ENCODE data around the gene SIRT7. TPM values are rescaled to one million over a fixed set of nuclear protein-coding genes. Genes with fewer than 3 reads are reported as not detected.

The SIRT7 gene
- total and polyA plus RNA-seq, 2 experiments from 2014 or later, result 16.7 to 26.7 TPM

DNA sequence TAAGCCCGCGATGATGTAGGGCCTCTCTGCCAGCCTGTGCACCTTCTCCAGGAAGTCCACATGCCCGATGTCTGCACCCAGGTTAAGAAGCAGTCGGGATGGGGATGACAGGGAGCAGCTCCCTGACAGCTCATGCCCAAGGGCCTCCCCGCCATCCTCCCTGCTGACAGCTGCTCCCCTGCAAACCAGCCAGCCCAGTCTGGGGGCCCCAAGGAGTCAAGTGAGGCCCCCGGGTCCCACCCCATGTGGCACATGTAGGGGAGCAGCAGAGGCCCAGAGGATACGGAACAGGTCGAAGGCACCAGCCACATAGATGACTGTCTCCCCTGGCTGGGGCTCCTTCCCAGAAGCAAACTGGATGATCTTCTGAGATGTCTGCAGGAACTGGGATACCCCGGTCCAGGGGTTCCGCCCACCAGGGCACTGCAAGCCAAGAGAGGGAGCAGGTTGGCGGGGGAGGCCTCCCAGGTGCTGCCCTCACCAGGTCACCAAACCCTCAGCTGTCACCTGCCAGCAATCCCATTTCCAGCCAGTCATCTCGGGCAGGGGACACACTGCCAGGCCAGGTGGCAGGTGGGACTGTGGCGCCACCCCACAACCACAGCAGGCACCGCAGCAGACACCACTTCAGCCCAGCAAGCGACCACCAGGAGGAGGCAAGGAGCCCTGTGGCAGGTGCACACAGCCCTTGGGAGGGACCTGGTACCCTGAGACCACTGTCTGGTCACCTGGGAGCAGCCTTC, 11.3 kb downstream of the SIRT7 start:
- Histone ChIP-seq H3K27me3 (peaks cover 11% of the 10 kb centered on the region), H3K9me3 (ENCODE audit: low read depth) (no peaks in the 10 kb centered on the region), H3K4me3 (no peak overlapping the region), H3K36me3 (peaks cover 12% of the 10 kb centered on the region), H3K27ac (no peak overlapping the region), H3K4me1 (ENCODE audit: low read depth) (peaks cover 8% of the 10 kb centered on the region)
- no peak for TF ChIP-seq CTCF (IDR thresholded peaks at IDR 0.05; ENCODE audit: low read depth, low read length)
- DNase-seq (ENCODE audit: low read depth in 1 of 2, low spot score in 1 of 2), result no peak

DNA sequence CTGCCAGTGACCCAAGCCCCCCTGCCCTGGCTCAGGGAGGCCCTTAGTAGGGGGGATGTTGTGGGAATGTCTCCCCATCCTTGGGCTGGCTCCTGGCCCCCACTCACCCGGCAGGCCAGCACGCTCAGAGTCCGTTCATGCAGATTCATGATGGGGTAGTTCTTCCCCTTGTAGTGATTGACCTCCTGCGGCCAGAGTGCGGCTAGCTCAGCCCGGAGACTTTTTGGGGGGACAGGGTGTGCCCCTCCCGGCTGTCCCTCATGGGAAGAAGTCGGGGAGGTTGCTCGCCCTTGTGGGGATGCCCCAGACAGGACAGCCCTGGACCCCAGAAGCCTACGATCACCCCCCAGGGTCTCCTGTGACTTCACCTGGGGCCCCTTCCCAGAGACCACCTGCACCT, 12.0 kb downstream of the SIRT7 start:
- H3K4me3 ChIP-seq, result no peak overlapping the region
- no peaks in the 10 kb centered on the region for H3K9me3 ChIP-seq (ENCODE audit: low read depth)
- H3K27ac ChIP-seq, result no peak overlapping the region
- H3K4me1 ChIP-seq (ENCODE audit: low read depth), result peaks cover 8% of the 10 kb centered on the region
- peaks cover 17% of the 10 kb centered on the region for H3K27me3 ChIP-seq
- DNase-seq (ENCODE audit: low read depth in 1 of 2, low spot score in 1 of 2), result no peak
- no peak for TF ChIP-seq CTCF (IDR thresholded peaks at IDR 0.05; ENCODE audit: low read depth, low read length)
- H3K36me3 ChIP-seq, result peaks cover 12% of the 10 kb centered on the region

- no peak for TF ChIP-seq CTCF (IDR thresholded peaks at IDR 0.05; ENCODE audit: low read depth, low read length)
Observed at GRCh38 chr17:81905424-81905875, 12.5 kb downstream of the SIRT7 start.

DNA sequence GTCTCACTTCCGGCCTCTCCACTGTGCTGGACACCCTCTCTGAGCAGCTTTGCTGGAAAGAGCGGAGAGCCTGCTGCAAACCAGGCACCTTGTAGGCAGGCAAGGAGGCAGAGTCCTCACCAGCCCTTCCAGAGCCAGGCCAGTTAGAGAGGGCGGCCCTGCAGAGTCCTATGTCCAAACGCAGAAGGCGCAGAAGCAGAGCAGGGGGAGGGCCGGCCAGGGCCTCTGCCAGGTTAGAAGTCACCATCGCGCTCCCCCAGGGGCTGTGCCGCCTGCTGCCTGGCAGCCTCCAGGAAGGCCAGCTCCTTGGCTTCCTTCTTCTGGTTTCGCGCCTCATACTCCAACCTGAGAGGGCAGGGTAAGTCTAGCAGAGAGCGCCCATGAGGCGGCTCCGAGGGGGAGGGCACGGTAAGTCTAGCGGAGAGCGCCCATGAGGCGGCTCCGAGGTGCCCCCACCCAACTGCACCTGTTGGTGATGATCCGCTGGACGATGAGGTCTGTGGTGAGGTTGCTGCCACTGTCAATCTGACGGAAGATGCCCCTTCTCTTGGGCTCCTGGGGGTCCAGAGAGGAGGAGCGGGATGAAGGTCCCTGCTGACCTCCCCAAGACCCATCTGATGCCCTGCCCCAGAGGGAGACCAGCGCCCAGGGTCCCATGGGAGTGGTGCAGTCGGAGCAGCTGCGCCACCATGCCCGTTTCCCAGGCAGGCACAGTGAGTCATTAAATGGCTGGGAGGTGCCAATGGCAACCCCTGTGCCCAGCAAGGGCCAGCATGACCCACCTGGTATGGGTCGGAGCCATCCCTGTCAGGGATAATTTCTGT, 13.2 kb downstream of the SIRT7 start:
- Histone ChIP-seq H3K36me3 (peaks cover 12% of the 10 kb centered on the region), H3K27ac (no peak overlapping the region), H3K4me3 (no peak overlapping the region), H3K27me3 (peaks cover 18% of the 10 kb centered on the region), H3K4me1 (ENCODE audit: low read depth) (peaks cover 3% of the 10 kb centered on the region), H3K9me3 (ENCODE audit: low read depth) (no peaks in the 10 kb centered on the region)
- no peak for TF ChIP-seq CTCF (IDR thresholded peaks at IDR 0.05; ENCODE audit: low read depth, low read length)
- DNase-seq (ENCODE audit: low read depth in 1 of 2, low spot score in 1 of 2), result no peak

More at GRCh38 chr17:81905424-81905875, 12.5 kb downstream of the SIRT7 start:
- H3K27me3 ChIP-seq, result peaks cover 18% of the 10 kb centered on the region
- no peaks in the 10 kb centered on the region for H3K9me3 ChIP-seq (ENCODE audit: low read depth)
- no peak overlapping the region for H3K4me3 ChIP-seq
- DNase-seq (ENCODE audit: low read depth in 1 of 2, low spot score in 1 of 2), result no peak
- H3K4me1 ChIP-seq (ENCODE audit: low read depth), result peaks cover 8% of the 10 kb centered on the region
- no peak overlapping the region for H3K27ac ChIP-seq
- peaks cover 12% of the 10 kb centered on the region for H3K36me3 ChIP-seq

- Histone ChIP-seq H3K4me1 (ENCODE audit: low read depth) (no peaks in the 10 kb centered on the region), H3K36me3 (peaks cover 12% of the 10 kb centered on the region), H3K27ac (no peak overlapping the region), H3K9me3 (ENCODE audit: low read depth) (no peaks in the 10 kb centered on the region), H3K4me3 (no peak overlapping the region), H3K27me3 (peaks cover 18% of the 10 kb centered on the region)
- no peak for TF ChIP-seq CTCF (IDR thresholded peaks at IDR 0.05; ENCODE audit: low read depth, low read length)
- no peak for DNase-seq (ENCODE audit: low read depth in 1 of 2, low spot score in 1 of 2)
Observed at GRCh38 chr17:81903896-81904599, 13.9 kb downstream of the SIRT7 start.
